Lower leg skin (tissue), 3 donors: ENCODE measurements around the gene FMC1.

Experiments used
- POLR2A ChIP-seq, 2 donors: fragments of 450-650 bp; IDR thresholded peaks; one replicate each; pipeline ENCODE4 v1.6.1; 2016 to 2017; ENCODE audit warnings: antibody characterized with exemption in 2 of 2, mild to moderate bottlenecking in 1 of 2, moderate library complexity in 1 of 2
- TF ChIP-seq, protein P1 (sequence below), 3 donors: fragments of 450-650 bp; IDR thresholded peaks; one replicate each; pipeline ENCODE4 v1.5.1; 2016; ENCODE audit warnings: antibody characterized with exemption in 3 of 3, mild to moderate bottlenecking in 3 of 3, moderate library complexity in 2 of 3

DNA sequence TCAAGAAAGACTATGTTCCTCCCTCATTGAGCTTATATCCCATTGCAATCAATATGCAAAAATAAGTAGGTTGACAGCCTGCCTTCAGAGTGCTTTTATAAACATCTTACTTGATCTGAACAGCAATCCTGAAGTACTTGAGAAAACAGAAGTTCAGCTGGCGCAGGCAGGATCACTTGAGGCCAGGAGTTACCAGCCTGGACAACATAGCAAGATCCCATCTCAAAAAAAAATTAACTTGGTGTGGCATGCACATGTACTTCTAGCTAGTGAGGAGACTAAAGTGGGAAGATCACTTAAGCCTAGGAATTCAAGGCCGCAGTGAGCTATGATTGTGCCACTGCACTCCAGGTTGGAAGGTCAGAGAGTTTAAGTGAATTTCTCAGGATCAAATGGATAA lies 48.6 kb downstream of the FMC1 start:
- no peak for TF ChIP-seq POLR2A (IDR thresholded peaks at IDR 0.05)
- TF ChIP-seq, protein P1, sequence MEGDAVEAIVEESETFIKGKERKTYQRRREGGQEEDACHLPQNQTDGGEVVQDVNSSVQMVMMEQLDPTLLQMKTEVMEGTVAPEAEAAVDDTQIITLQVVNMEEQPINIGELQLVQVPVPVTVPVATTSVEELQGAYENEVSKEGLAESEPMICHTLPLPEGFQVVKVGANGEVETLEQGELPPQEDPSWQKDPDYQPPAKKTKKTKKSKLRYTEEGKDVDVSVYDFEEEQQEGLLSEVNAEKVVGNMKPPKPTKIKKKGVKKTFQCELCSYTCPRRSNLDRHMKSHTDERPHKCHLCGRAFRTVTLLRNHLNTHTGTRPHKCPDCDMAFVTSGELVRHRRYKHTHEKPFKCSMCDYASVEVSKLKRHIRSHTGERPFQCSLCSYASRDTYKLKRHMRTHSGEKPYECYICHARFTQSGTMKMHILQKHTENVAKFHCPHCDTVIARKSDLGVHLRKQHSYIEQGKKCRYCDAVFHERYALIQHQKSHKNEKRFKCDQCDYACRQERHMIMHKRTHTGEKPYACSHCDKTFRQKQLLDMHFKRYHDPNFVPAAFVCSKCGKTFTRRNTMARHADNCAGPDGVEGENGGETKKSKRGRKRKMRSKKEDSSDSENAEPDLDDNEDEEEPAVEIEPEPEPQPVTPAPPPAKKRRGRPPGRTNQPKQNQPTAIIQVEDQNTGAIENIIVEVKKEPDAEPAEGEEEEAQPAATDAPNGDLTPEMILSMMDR (IDR thresholded peaks at IDR 0.05): no peak
